GM12878 (cell line): ENCODE measurements around the gene KLHL36. TPM values are rescaled to one million over a fixed set of nuclear protein-coding genes. Genes with fewer than 3 reads are reported as not detected.

ENCODE experiments used
- BCL11A ChIP-seq: IDR thresholded peaks from 2 replicates; pipeline ENCODE4 v1.6.1; 2011; ENCODE audit warnings: low read depth, low read length
- BCLAF1 ChIP-seq: fragments of 450-650 bp; IDR thresholded peaks from 2 replicates; pipeline ENCODE4 v1.6.1; 2017; ENCODE audit warnings: antibody characterized with exemption, mild to moderate bottlenecking, moderate library complexity
- BMI1 ChIP-seq: fragments of 450-650 bp; IDR thresholded peaks from 2 replicates; pipeline ENCODE4 v1.6.1; 2016; ENCODE audit warnings: mild to moderate bottlenecking, moderate library complexity, borderline replicate concordance
- CBFB ChIP-seq: IDR thresholded peaks from 2 replicates; pipeline ENCODE4 v1.6.1; 2016; ENCODE audit warnings: antibody characterized with exemption, low read depth
- E2F8 ChIP-seq: fragments of 450-650 bp; IDR thresholded peaks from 2 replicates; pipeline ENCODE4 v1.6.1; 2018; ENCODE audit warnings: mild to moderate bottlenecking, low read depth, moderate library complexity; ENCODE audit not compliant: partially characterized antibody
- ETV6 ChIP-seq, 2 experiments: fragments of 450-650 bp in 1 of 2; IDR thresholded peaks in 1 of 2; conservative IDR thresholded peaks in 1 of 2; 2 replicates each; pipeline ENCODE4 v1.6.1; 2014; ENCODE audit warnings: antibody characterized with exemption in 1 of 2, borderline replicate concordance in 1 of 2, low read depth in 1 of 2, mild to moderate bottlenecking in 1 of 2, moderate library complexity in 1 of 2
- HDGF ChIP-seq: fragments of 450-650 bp; IDR thresholded peaks from 2 replicates; pipeline ENCODE4 v1.6.1; 2016; ENCODE audit warnings: antibody characterized with exemption
- KLF5 ChIP-seq: fragments of 450-650 bp; IDR thresholded peaks from 2 replicates; pipeline ENCODE4 v1.6.1; 2014; ENCODE audit warnings: mild to moderate bottlenecking; ENCODE audit not compliant: partially characterized antibody
- MEF2A ChIP-seq: IDR thresholded peaks from 2 replicates; pipeline ENCODE4 v1.6.1; 2011; ENCODE audit warnings: low read depth, mild to moderate bottlenecking, low read length, moderate library complexity; ENCODE audit not compliant: insufficient read depth
- NFXL1 ChIP-seq: fragments of 450-650 bp; IDR thresholded peaks from 2 replicates; pipeline ENCODE4 v1.6.1; 2017; ENCODE audit warnings: antibody characterized with exemption, mild to moderate bottlenecking, borderline replicate concordance
- SUPT20H ChIP-seq: IDR thresholded peaks from 2 replicates; pipeline ENCODE4 v1.6.1; 2011; ENCODE audit warnings: low read depth, mild to moderate bottlenecking, low read length, moderate library complexity, borderline replicate concordance; ENCODE audit not compliant: control insufficient read depth
- SUZ12 ChIP-seq: fragments of 200-600 bp; sonication (generic); IDR thresholded peaks from one replicate; pipeline ENCODE4 v1.6.1; 2018; ENCODE audit warnings: antibody characterized with exemption, mild to moderate bottlenecking; ENCODE audit not compliant: unreplicated experiment
- TCF12 ChIP-seq: IDR thresholded peaks from 2 replicates; pipeline ENCODE4 v1.6.1; 2011; ENCODE audit warnings: low read depth, mild to moderate bottlenecking, low read length
- YBX1 ChIP-seq: fragments of 450-650 bp; IDR thresholded peaks from 2 replicates; pipeline ENCODE4 v1.6.1; 2016; ENCODE audit warnings: antibody characterized with exemption
- ZBTB40 ChIP-seq: fragments of 450-650 bp; IDR thresholded peaks from 2 replicates; pipeline ENCODE4 v1.6.1; 2016; ENCODE audit warnings: mild to moderate bottlenecking, moderate library complexity, borderline replicate concordance
- ZNF622 ChIP-seq: fragments of 450-650 bp; IDR thresholded peaks from 2 replicates; pipeline ENCODE4 v1.6.1; 2017; ENCODE audit warnings: mild to moderate bottlenecking, inconsistent platforms
- polyA plus RNA-seq, 11 experiments: library from polyadenylated mRNA; depleted of rRNA in 4 of 11; unstranded in 6 of 11; stranded (reverse) in 5 of 11; fragments of >200 nt; fragmentation: Nextera tagmentation in 4 of 11; fragmentation: Illumina TruSeq in 1 of 11; extraction: Ambion mirVana in 4 of 11; extraction: Trizol in 1 of 11; gene quantifications; 1 replicate in 1 of 11; 2 replicates in 10 of 11; pipeline versions ENCODE4 v1.2.1 to v1.2.3, GENCODE V29; 2011 to 2016; ENCODE audit warnings: inconsistent platforms in 2 of 11, missing spikeins in 2 of 11, low read depth in 1 of 11
- total RNA-seq, 4 experiments: library from RNA; depleted of rRNA in 3 of 4; stranded (reverse); fragments of >200 nt in 3 of 4; fragmentation: Illumina TruSeq in 1 of 4; extraction: Trizol in 1 of 4; gene quantifications; 2 replicates each; pipeline versions ENCODE4 v1.2.1 to v1.2.3, GENCODE V29; 2013 to 2021

Gene KLHL36
- total and polyA plus RNA-seq, 10 of the 15 experiments (the other 5 are each of a cell fraction or from before 2014, with no cell fraction given): 2.6 to 45.3 (median 16.8) TPM

DNA sequence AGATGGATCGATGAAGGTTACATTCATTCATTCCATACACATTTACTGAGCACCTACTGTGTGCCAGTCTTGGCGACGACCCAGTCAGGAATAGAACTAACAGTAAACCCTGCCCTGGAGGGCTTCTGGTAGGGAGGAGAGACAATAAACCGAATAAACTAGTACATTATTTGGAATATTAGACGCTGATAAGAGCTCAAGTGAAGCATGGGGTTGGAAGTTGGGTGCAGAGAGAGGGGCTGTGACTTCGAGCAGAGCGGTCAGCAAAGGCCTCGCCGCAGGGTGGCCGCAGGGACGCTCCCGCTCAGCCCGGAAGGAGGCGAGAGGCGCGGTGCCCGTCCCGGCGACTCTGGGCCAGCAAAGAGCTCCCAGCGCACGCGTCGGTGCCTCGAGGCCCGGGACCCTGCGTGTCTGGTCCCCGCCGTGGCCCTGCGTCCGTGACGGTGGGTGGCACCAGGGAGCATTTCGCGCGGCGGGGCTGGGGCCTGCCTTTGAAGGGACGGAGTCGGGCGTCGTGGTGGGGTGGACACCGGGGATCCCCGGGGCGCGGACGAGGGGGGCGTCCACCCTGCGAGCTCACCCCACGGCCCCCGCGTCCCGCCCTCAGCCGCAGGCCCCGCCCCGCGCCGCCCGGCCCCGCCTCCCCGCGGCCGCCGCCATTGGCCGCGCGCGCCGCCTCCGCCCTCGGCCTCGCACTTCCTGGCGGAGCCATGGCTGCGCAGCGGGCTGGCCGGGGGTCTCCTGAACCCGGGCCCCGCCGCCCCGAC is at the start of gene KLHL36 (continued):
- TF ChIP-seq ZBTB40 (no peak), MEF2A (no peak), ZNF622 (no peak), CBFB (no peak), BCLAF1 (no peak), BCL11A (no peak), BMI1 (no peak), TCF12 (0 out of 2 replicates have a peak, but pooled peaks have one; percentile 6), YBX1 (no peak), SUZ12 (no peak), ETV6 (conservative IDR thresholded peaks at IDR 0.05 in 1 of 2, IDR thresholded peaks at IDR 0.05 in 1 of 2; ENCODE audit: borderline replicate concordance in 1 of 2, low read depth in 1 of 2) (no peak), SUPT20H (no peak), E2F8 (no peak), KLF5 (no peak), HDGF (no peak), NFXL1 (no peak)
- TF ChIP-seq, all 136 proteins: peak for 19
